ENCODE results near the gene ZNF749. TPM values are rescaled to one million over a fixed set of nuclear protein-coding genes. Genes with fewer than 3 reads are reported as not detected.

ZNF749 gene
- total and polyA plus RNA-seq, 2 of the 8 experiments (the other 6 are each of a cell fraction or from before 2014, with no cell fraction given): 15.2 to 24.4 TPM

DNA sequence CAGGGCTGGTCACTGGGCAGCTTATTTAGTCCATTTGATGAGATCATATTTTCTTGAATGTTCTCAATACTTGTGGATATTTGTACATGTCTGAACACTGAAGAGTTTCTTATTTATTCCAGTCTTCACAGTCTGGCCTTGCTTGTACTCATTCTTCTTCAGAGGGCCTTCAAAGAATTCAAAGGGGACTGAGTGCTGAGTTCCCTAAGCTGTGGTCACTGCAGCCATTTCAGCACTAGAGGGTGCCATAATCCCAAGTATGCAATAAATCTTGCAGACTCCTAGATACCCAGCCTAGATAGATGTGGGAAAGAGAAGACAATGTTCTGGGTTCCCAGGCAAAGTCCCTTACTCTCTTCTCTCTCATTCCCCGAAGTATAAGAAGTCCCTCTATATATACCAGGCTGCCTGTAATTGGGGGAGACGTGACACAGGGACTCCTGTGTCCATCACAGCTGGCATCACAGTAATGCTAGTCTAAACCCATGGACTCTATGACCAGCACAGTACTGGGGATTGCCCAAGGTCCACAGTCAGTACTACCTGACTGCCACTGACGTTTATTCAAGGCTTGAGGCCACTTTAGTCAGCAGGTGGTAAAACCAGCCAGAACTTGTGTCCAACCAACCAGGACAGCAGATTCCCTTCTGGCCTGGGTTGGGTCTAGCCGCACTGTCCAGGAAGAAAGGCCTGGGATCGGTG lies 30.7 kb downstream of the ZNF749 start (continued):
- peak; percentile 83 to 84 for TF ChIP-seq RAD21 (IDR thresholded peaks at IDR 0.05 in 1 of 2, conservative IDR thresholded peaks at IDR 0.05 in 1 of 2; ENCODE audit: low read depth in 2 of 2, low read length in 2 of 2)
- TF ChIP-seq, protein P1, sequence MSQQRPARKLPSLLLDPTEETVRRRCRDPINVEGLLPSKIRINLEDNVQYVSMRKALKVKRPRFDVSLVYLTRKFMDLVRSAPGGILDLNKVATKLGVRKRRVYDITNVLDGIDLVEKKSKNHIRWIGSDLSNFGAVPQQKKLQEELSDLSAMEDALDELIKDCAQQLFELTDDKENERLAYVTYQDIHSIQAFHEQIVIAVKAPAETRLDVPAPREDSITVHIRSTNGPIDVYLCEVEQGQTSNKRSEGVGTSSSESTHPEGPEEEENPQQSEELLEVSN (IDR thresholded peaks at IDR 0.05): no peak
